Activated CD4-positive, alpha-beta memory T cell treated with anti-CD3 and anti-CD28 coated beads, Interleukin-2, amount 10 ng/mL, durations not matched to agents 7 days and 5 days (primary cell): Measurements from ENCODE around the gene MGAT4A. TPM values are rescaled to one million over a fixed set of nuclear protein-coding genes. Genes with fewer than 3 reads are reported as not detected.
A peak's percentile ranks its signal among the peaks of the same experiment; 100 is the strongest.

ENCODE experiments used
- CTCF ChIA-PET: fragments of 350-600 bp; sonication (Branson Sonifier 250); formaldehyde crosslinking; loops from one replicate; lab custom pipeline; 2021; ENCODE audit warnings: antibody characterized with exemption, inconsistent platforms; lab: Charles Lee
- POLR2A ChIA-PET: fragments of 350-600 bp; sonication (Branson Sonifier 250); formaldehyde crosslinking; loops from one replicate; lab custom pipeline; 2021; ENCODE audit warnings: antibody characterized with exemption; lab: Charles Lee
- DNase-seq: peaks from one replicate; pipeline ENCODE4 v3.0.0-alpha.2; 2020
- H3K27ac Mint-ChIP-seq: one replicate; pipeline ENCODE4 v1.8.0; 2021; ENCODE audit warnings: mild to moderate bottlenecking, mixed read lengths
- H3K27me3 Mint-ChIP-seq: one replicate; pipeline ENCODE4 v1.8.0; 2021; ENCODE audit warnings: mixed read lengths
- H3K36me3 Mint-ChIP-seq: one replicate; pipeline ENCODE4 v1.8.0; 2021; ENCODE audit warnings: low read depth, mixed read lengths
- H3K4me1 Mint-ChIP-seq: one replicate; pipeline ENCODE4 v1.8.0; 2021; ENCODE audit warnings: mixed read lengths
- H3K4me3 Mint-ChIP-seq: one replicate; pipeline ENCODE4 v1.8.0; 2021; ENCODE audit warnings: mild to moderate bottlenecking, mixed read lengths
- H3K9me3 Mint-ChIP-seq: one replicate; pipeline ENCODE4 v1.8.0; 2021; ENCODE audit warnings: mixed read lengths
- total RNA-seq, 2 experiments: library from RNA; stranded (reverse); gene quantifications; one replicate each; pipeline ENCODE4 v1.2.3, GENCODE V29; 2021

The MGAT4A gene
- total RNA-seq, 2 experiments from 2014 or later, result 69.8 to 80.6 TPM

- no peak for DNase-seq
- no peak overlapping the region for H3K27ac Mint-ChIP-seq
- ChIA-PET POLR2A (interaction anchor here (0.9 to 15.9 kb wide), 2 partner anchors 10 to 33 kb away, joined by 5 to 291 read pairs; no protein-coding TSS in a partner anchor), CTCF (no interaction called here)
- peaks cover 51% of the 10 kb centered on the region for H3K4me1 Mint-ChIP-seq
- H3K36me3 Mint-ChIP-seq, result peaks cover 2% of the 10 kb centered on the region
- H3K4me3 Mint-ChIP-seq, result no peak overlapping the region
- H3K27me3 Mint-ChIP-seq, result peaks cover 5% of the 10 kb centered on the region
- H3K9me3 Mint-ChIP-seq, result no peaks in the 10 kb centered on the region
Observed at GRCh38 chr2:98739020-98739419, 8.1 kb upstream of the MGAT4A start.

GRCh38 chr2:98738304-98738703, 7.4 kb upstream of the MGAT4A start:
- POLR2A ChIA-PET, result interaction anchor here (15.9 kb wide), 1 partner anchor 34 kb away, joined by 291 read pairs; no protein-coding TSS in a partner anchor
- Mint-ChIP-seq H3K27ac (no peak overlapping the region), H3K4me3 (no peak overlapping the region), H3K4me1 (peaks cover 54% of the 10 kb centered on the region), H3K36me3 (peaks cover 2% of the 10 kb centered on the region), H3K27me3 (peaks cover 5% of the 10 kb centered on the region), H3K9me3 (no peaks in the 10 kb centered on the region)
- no peak for DNase-seq
- CTCF ChIA-PET, result interaction anchor here (1.0 kb wide), 1 partner anchor 33 kb away, joined by 3 read pairs; no protein-coding TSS in a partner anchor

- CTCF ChIA-PET, result interaction anchor here (1.0 to 1.3 kb wide), 2 partner anchors 33 to 88 kb away, joined by 3 to 5 read pairs; no protein-coding TSS in a partner anchor
- Mint-ChIP-seq H3K4me1 (peaks cover 57% of the 10 kb centered on the region), H3K27me3 (peaks cover 5% of the 10 kb centered on the region), H3K27ac (no peak overlapping the region), H3K4me3 (no peak overlapping the region), H3K36me3 (peaks cover 7% of the 10 kb centered on the region), H3K9me3 (no peaks in the 10 kb centered on the region)
- no peak for DNase-seq
- POLR2A ChIA-PET, result interaction anchor here (1.3 to 15.9 kb wide), 2 partner anchors 35 to 76 kb away, joined by 4 to 291 read pairs; no protein-coding TSS in a partner anchor
Observed at GRCh38 chr2:98737848-98738247, 6.9 kb upstream of the MGAT4A start.

GRCh38 chr2:98736464-98736889, 5.5 kb upstream of the MGAT4A start:
- Mint-ChIP-seq H3K36me3 (peaks cover 11% of the 10 kb centered on the region), H3K4me3 (peak overlapping the region; percentile 34), H3K27ac (peak overlapping the region; percentile 73), H3K4me1 (peaks cover 65% of the 10 kb centered on the region), H3K27me3 (peaks cover 5% of the 10 kb centered on the region), H3K9me3 (no peaks in the 10 kb centered on the region)
- POLR2A ChIA-PET, result interaction anchor here (0.6 to 15.9 kb wide), 11 partner anchors 9 to 272 kb away, joined by 3 to 291 read pairs (median 3); no protein-coding TSS in a partner anchor
- peak; percentile 47 for DNase-seq
- CTCF ChIA-PET, result interaction anchor here (1.1 to 1.9 kb wide), 4 partner anchors 22 to 87 kb away, joined by 3 to 9 read pairs (median 4); no protein-coding TSS in a partner anchor

DNA sequence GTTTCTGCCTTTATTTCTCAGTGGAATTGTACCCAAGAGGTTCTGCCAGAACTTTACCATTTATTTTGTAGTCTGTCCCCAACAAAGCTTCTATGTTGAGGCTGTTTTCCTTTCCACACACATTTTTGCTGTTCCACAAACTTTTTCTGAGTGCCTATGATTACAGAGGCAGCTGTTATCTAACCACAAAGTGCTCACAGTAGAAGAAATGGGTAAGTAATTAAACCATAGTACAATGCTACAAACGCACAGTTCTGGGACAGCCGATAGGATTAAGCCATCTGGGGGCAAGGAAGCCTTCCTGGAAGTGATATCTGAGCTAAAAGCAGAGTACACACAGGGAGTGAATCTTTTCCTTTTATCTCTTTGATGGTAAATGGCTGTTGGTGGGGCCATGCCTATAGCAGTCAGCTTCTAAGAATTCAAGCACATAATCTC, 3.9 kb upstream of the MGAT4A start:
- H3K4me1 Mint-ChIP-seq, result peaks cover 65% of the 10 kb centered on the region
- H3K4me3 Mint-ChIP-seq, result peak overlapping the region; percentile 38
- H3K27ac Mint-ChIP-seq, result peak overlapping the region; percentile 70
- ChIA-PET CTCF (interaction anchor here (0.8 to 1.9 kb wide), 3 partner anchors 78 to 445 kb away, joined by 3 to 9 read pairs (median 3); no protein-coding TSS in a partner anchor), POLR2A (interaction anchor here (0.9 to 15.9 kb wide), 7 partner anchors 8 to 94 kb away, joined by 3 to 291 read pairs (median 4); no protein-coding TSS in a partner anchor)
- no peak for DNase-seq
- peaks cover 11% of the 10 kb centered on the region for H3K36me3 Mint-ChIP-seq
- no peaks in the 10 kb centered on the region for H3K27me3 Mint-ChIP-seq
- no peaks in the 10 kb centered on the region for H3K9me3 Mint-ChIP-seq

DNA sequence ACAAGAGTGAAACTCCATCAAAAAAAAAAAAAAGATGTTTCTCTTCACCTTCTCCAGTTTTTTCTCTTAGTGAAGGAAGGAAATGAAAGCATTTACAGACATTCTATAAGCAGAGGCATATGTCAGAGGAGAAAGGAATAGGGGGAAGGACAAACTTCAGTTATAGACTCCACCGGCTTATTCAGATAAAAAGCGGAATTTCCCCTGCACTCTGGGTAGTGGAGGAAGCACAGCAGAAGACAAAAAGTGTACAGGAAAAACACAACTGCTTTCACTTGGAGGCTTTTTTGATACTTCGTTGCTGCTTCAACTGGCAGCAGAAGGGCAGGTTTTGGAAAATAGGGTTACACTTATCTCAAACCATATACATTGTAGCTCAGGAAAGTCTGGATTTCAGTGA, 3.2 kb upstream of the MGAT4A start:
- peaks cover 11% of the 10 kb centered on the region for H3K36me3 Mint-ChIP-seq
- H3K4me1 Mint-ChIP-seq, result peaks cover 68% of the 10 kb centered on the region
- H3K4me3 Mint-ChIP-seq, result peak overlapping the region; percentile 40
- H3K27me3 Mint-ChIP-seq, result no peaks in the 10 kb centered on the region
- ChIA-PET POLR2A (interaction anchor here (1.0 to 15.9 kb wide), 5 partner anchors 7 to 95 kb away, joined by 3 to 291 read pairs (median 4); no protein-coding TSS in a partner anchor), CTCF (no interaction called here)
- no peaks in the 10 kb centered on the region for H3K9me3 Mint-ChIP-seq
- DNase-seq, result no peak
- H3K27ac Mint-ChIP-seq, result peak overlapping the region; percentile 64

- Mint-ChIP-seq H3K4me3 (peak overlapping the region; percentile 81), H3K27me3 (no peaks in the 10 kb centered on the region), H3K4me1 (peaks cover 71% of the 10 kb centered on the region), H3K36me3 (peaks cover 9% of the 10 kb centered on the region), H3K27ac (peak overlapping the region; percentile 86), H3K9me3 (no peaks in the 10 kb centered on the region)
- no peak for DNase-seq
- ChIA-PET POLR2A (interaction anchor here (0.9 to 15.9 kb wide), 13 partner anchors 10 to 268 kb away, joined by 3 to 291 read pairs (median 4); no protein-coding TSS in a partner anchor), CTCF (interaction anchor here (1.2 to 3.7 kb wide), 5 partner anchors 9 to 83 kb away, joined by 3 to 21 read pairs (median 5); no protein-coding TSS in a partner anchor)
Observed at GRCh38 chr2:98732430-98733051, 1.6 kb upstream of the MGAT4A start.

DNA sequence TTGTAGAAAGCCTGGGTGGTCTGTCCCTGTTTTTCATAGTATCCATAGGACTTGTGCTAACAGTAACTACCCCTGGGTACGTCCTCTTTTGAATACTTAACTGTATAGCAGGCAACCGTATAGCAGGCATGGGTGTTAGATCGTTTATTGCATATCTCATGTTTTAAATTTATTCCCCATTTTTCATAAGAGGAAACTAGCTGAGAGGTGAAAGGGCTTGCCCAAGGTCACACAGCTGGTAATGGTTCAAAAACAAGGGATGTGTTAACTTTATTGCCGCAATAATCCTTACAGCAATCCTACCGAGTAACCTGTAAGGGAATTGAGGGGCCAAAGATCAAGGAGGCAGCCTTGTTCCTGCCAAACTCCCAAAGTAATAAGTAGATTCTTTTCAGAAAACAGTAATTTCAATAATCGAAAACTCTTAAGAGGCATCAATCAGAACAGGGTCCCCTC, 990 bp upstream of the MGAT4A start:
- DNase-seq, result no peak
- H3K4me1 Mint-ChIP-seq, result peaks cover 71% of the 10 kb centered on the region
- CTCF ChIA-PET, result interaction anchor here (1.2 to 3.7 kb wide), 5 partner anchors 10 to 82 kb away, joined by 3 to 21 read pairs (median 5); no protein-coding TSS in a partner anchor
- no peaks in the 10 kb centered on the region for H3K27me3 Mint-ChIP-seq
- peak overlapping the region; percentile 86 for H3K27ac Mint-ChIP-seq
- H3K9me3 Mint-ChIP-seq, result no peaks in the 10 kb centered on the region
- peak overlapping the region; percentile 81 for H3K4me3 Mint-ChIP-seq
- H3K36me3 Mint-ChIP-seq, result peaks cover 9% of the 10 kb centered on the region
- POLR2A ChIA-PET, result interaction anchor here (0.6 to 15.9 kb wide), 14 partner anchors 10 to 423 kb away, joined by 3 to 291 read pairs (median 4); partner anchors contain the start of genes LIPT1 and TSGA10

DNA sequence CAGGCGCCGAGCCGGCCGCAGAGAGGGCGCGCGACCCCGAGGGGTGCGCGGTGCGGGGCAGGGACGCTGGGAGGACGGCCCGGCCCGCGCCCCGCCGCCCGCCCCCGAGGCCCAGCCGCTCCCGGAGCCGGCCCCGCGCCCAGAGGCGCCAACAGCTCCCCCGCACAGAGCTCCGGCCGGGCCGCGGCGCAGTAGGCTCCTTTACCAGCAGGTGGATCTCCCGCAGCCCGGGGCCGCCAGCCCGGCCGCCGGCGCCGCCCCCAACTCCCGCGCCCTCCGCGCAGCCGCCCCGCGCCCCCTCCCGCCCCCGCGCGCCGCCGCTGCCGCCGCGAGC, 258 bp downstream of the MGAT4A start:
- H3K27ac Mint-ChIP-seq, result no peak overlapping the region
- H3K27me3 Mint-ChIP-seq, result no peaks in the 10 kb centered on the region
- ChIA-PET POLR2A (interaction anchor here (0.8 to 15.9 kb wide), 19 partner anchors 8 to 1010 kb away, joined by 3 to 291 read pairs (median 5); partner anchors contain the start of genes LIPT1 and TSGA10), CTCF (interaction anchor here (1.0 to 3.7 kb wide), 13 partner anchors 10 to 107 kb away, joined by 3 to 21 read pairs (median 4); no protein-coding TSS in a partner anchor)
- peaks cover 72% of the 10 kb centered on the region for H3K4me1 Mint-ChIP-seq
- H3K9me3 Mint-ChIP-seq, result no peaks in the 10 kb centered on the region
- peak; percentile 68 for DNase-seq
- H3K4me3 Mint-ChIP-seq, result peak overlapping the region; percentile 86
- H3K36me3 Mint-ChIP-seq, result peaks cover 17% of the 10 kb centered on the region

GRCh38 chr2:98730053-98730706, 752 bp downstream of the MGAT4A start:
- H3K27ac Mint-ChIP-seq, result peak overlapping the region; percentile 81
- H3K4me1 Mint-ChIP-seq, result peaks cover 73% of the 10 kb centered on the region
- peak overlapping the region; percentile 86 for H3K4me3 Mint-ChIP-seq
- H3K36me3 Mint-ChIP-seq, result peaks cover 20% of the 10 kb centered on the region
- H3K9me3 Mint-ChIP-seq, result no peaks in the 10 kb centered on the region
- POLR2A ChIA-PET, result interaction anchor here (1.0 to 15.9 kb wide), 18 partner anchors 8 to 1009 kb away, joined by 3 to 291 read pairs (median 6); partner anchors contain the start of genes LIPT1 and TSGA10
- H3K27me3 Mint-ChIP-seq, result no peaks in the 10 kb centered on the region
- DNase-seq, result peak; percentile 63
- CTCF ChIA-PET, result interaction anchor here (1.0 to 3.7 kb wide), 14 partner anchors 10 to 107 kb away, joined by 3 to 21 read pairs (median 4); no protein-coding TSS in a partner anchor

- peak overlapping the region; percentile 81 for H3K27ac Mint-ChIP-seq
- H3K9me3 Mint-ChIP-seq, result no peaks in the 10 kb centered on the region
- peaks cover 25% of the 10 kb centered on the region for H3K36me3 Mint-ChIP-seq
- peaks cover 73% of the 10 kb centered on the region for H3K4me1 Mint-ChIP-seq
- ChIA-PET CTCF (interaction anchor here (0.5 to 3.7 kb wide), 14 partner anchors 9 to 100 kb away, joined by 3 to 21 read pairs (median 4); no protein-coding TSS in a partner anchor), POLR2A (interaction anchor here (1.0 to 15.9 kb wide), 15 partner anchors 10 to 1009 kb away, joined by 3 to 291 read pairs (median 5); partner anchors contain the start of genes LIPT1 and TSGA10)
- H3K27me3 Mint-ChIP-seq, result no peaks in the 10 kb centered on the region
- H3K4me3 Mint-ChIP-seq, result peak overlapping the region; percentile 86
- DNase-seq, result no peak
Observed at GRCh38 chr2:98729652-98730051, 1.3 kb downstream of the MGAT4A start.
